ENCODE results near the gene NPY4R2.
"Not testable (repeated sequence)": the region's sequence is repeated elsewhere in the genome, so short reads cannot be mapped to it uniquely, and the experiment has no call there.

GRCh38 chr10:47968988-47969387 lies 50.5 kb downstream of the NPY4R2 start:
- not testable (repeated sequence) for TF ChIP-seq CTCF (IDR thresholded peaks at IDR 0.05); ESRRA (CRISPR knock-in tag; IDR thresholded peaks at IDR 0.05; ENCODE audit: borderline replicate concordance); CREB1 (CRISPR knock-in tag; IDR thresholded peaks at IDR 0.05); KAT7 (CRISPR knock-in tag; IDR thresholded peaks at IDR 0.05; ENCODE audit: borderline replicate concordance); TCF7 (CRISPR knock-in tag; IDR thresholded peaks at IDR 0.05; ENCODE audit: low read depth)
- TF ChIP-seq, protein P1, sequence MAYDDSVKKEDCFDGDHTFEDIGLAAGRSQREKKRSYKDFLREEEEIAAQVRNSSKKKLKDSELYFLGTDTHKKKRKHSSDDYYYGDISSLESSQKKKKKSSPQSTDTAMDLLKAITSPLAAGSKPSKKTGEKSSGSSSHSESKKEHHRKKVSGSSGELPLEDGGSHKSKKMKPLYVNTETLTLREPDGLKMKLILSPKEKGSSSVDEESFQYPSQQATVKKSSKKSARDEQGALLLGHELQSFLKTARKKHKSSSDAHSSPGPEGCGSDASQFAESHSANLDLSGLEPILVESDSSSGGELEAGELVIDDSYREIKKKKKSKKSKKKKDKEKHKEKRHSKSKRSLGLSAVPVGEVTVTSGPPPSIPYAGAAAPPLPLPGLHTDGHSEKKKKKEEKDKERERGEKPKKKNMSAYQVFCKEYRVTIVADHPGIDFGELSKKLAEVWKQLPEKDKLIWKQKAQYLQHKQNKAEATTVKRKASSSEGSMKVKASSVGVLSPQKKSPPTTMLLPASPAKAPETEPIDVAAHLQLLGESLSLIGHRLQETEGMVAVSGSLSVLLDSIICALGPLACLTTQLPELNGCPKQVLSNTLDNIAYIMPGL (CRISPR knock-in tag; IDR thresholded peaks at IDR 0.05), result not testable (repeated sequence)
- TF ChIP-seq, protein P2, sequence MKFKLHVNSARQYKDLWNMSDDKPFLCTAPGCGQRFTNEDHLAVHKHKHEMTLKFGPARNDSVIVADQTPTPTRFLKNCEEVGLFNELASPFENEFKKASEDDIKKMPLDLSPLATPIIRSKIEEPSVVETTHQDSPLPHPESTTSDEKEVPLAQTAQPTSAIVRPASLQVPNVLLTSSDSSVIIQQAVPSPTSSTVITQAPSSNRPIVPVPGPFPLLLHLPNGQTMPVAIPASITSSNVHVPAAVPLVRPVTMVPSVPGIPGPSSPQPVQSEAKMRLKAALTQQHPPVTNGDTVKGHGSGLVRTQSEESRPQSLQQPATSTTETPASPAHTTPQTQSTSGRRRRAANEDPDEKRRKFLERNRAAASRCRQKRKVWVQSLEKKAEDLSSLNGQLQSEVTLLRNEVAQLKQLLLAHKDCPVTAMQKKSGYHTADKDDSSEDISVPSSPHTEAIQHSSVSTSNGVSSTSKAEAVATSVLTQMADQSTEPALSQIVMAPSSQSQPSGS (CRISPR knock-in tag; IDR thresholded peaks at IDR 0.05; ENCODE audit: borderline replicate concordance, low read depth), result not testable (repeated sequence)
- TF ChIP-seq, protein P3, sequence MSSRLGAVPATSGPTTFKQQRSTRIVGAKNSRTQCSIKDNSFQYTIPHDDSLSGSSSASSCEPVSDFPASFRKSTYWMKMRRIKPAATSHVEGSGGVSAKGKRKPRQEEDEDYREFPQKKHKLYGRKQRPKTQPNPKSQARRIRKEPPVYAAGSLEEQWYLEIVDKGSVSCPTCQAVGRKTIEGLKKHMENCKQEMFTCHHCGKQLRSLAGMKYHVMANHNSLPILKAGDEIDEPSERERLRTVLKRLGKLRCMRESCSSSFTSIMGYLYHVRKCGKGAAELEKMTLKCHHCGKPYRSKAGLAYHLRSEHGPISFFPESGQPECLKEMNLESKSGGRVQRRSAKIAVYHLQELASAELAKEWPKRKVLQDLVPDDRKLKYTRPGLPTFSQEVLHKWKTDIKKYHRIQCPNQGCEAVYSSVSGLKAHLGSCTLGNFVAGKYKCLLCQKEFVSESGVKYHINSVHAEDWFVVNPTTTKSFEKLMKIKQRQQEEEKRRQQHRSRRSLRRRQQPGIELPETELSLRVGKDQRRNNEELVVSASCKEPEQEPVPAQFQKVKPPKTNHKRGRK (CRISPR knock-in tag; IDR thresholded peaks at IDR 0.05; ENCODE audit: borderline replicate concordance), result not testable (repeated sequence)

Measured in WTC11 (cell line).